ENCODE measurements around the gene IP6K3.
A peak's percentile ranks its signal among the peaks of the same experiment; 100 is the strongest.

The IP6K3 gene

GRCh38 chr6:33700391-33701050, 46.2 kb downstream of the IP6K3 start:
- peak; percentile 33 for DNase-seq

GRCh38 chr6:33699739-33700138, 47.0 kb downstream of the IP6K3 start:
- DNase-seq: no peak

- no peak for DNase-seq
Observed at GRCh38 chr6:33699131-33699530, 47.6 kb downstream of the IP6K3 start.

GRCh38 chr6:33698494-33698893, 48.2 kb downstream of the IP6K3 start:
- no peak for DNase-seq

- no peak for DNase-seq
Observed at GRCh38 chr6:33697845-33698244, 48.9 kb downstream of the IP6K3 start.

- peak; percentile 87 for DNase-seq
Observed at GRCh38 chr6:33696548-33697518, 49.9 kb downstream of the IP6K3 start.

- no peak for DNase-seq
Observed at GRCh38 chr6:33696076-33696475, 50.6 kb downstream of the IP6K3 start.

- peak; percentile 54 for DNase-seq
Observed at GRCh38 chr6:33695451-33695887, 51.2 kb downstream of the IP6K3 start.

- DNase-seq: no peak
Observed at GRCh38 chr6:33694977-33695376, 51.7 kb downstream of the IP6K3 start.

GRCh38 chr6:33694401-33694931, 52.2 kb downstream of the IP6K3 start:
- no peak for DNase-seq

- DNase-seq: no peak
Observed at GRCh38 chr6:33693186-33694105, 53.3 kb downstream of the IP6K3 start.

GRCh38 chr6:33692760-33693158, 53.9 kb downstream of the IP6K3 start:
- no peak for DNase-seq

- no peak for DNase-seq
Observed at GRCh38 chr6:33692078-33692759, 54.5 kb downstream of the IP6K3 start.

- no peak for DNase-seq
Observed at GRCh38 chr6:33691456-33692077, 55.1 kb downstream of the IP6K3 start.

- no peak for DNase-seq
Observed at GRCh38 chr6:33690766-33691165, 55.9 kb downstream of the IP6K3 start.

GRCh38 chr6:33689879-33690278, 56.8 kb downstream of the IP6K3 start:
- DNase-seq: no peak

- DNase-seq: no peak
Observed at GRCh38 chr6:33689148-33689494, 57.6 kb downstream of the IP6K3 start.

GRCh38 chr6:33688451-33689147, 58.1 kb downstream of the IP6K3 start:
- no peak for DNase-seq

GRCh38 chr6:33688006-33688405, 58.7 kb downstream of the IP6K3 start:
- DNase-seq: no peak

GRCh38 chr6:33686981-33687975, 59.4 kb downstream of the IP6K3 start:
- DNase-seq: no peak

Data from NCI-H1092 (cell line).